ENCODE data around the gene C12orf57. TPM values are rescaled to one million over a fixed set of nuclear protein-coding genes. Genes with fewer than 3 reads are reported as not detected.
A peak's percentile ranks its signal among the peaks of the same experiment; 100 is the strongest.

The C12orf57 gene
- total RNA-seq, 1 experiment from 2014 or later, result 185 TPM

DNA sequence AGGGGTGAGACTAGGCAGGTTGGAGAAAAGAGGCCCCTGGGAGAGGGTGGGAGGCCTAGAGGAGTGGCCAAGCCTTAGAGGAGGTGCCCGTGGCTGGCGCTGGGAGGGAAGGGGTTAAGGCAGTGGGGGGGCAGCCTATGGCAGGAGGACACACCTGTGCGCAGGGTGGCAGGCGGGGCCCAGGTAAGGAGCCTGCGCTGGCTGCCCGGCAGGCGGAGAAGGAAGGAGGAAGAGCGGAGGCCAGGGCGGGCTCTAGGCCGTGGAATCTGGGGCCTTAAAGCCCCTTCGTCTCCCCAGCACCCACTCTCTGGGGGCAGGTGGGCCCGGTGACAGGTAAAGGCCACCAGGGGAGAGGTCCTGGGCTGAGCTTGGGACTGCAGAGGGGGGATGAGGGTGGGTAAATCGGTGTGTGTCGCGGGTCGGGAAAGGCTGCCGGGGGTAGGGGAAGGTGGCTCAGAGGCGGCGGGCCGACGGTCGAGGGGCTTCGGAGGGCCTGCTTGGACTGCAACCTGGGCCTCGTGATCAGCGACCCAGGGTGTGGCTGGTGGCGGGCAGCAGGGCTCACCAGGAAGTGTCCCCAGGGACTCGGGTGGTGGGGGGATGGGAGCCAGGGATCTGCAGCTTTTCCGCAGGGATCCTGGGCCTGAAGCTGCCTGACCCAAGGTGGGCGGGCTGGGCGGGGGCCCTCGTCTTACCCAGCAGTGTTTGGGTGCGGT lies 19.4 kb downstream of the C12orf57 start:
- no peak for DNase-seq (ENCODE audit: low read depth)

GRCh38 chr12:6963791-6964413 lies 20.1 kb downstream of the C12orf57 start:
- no peak for DNase-seq (ENCODE audit: low read depth)

DNA sequence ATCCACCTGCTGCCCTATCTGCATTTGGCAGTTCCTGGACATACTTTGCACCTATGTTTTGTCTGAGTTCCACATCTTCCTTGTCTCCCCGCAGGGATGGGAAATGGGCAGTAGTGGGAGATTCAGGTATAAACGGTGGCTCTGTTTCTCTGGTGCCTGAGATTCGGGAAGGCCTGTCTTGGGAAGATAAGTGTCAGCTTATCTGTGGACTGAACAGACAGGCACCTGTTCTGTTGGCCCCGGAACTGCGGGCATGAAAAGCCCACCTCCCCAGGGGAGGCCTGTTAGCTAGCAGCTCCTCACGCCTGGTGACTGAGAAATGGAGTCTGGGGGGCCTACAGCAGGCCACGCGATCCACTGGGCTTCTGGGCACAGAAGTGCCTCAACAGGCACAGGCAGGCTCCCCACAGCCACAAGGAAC lies 20.8 kb downstream of the C12orf57 start:
- no peak for DNase-seq (ENCODE audit: low read depth)

DNA sequence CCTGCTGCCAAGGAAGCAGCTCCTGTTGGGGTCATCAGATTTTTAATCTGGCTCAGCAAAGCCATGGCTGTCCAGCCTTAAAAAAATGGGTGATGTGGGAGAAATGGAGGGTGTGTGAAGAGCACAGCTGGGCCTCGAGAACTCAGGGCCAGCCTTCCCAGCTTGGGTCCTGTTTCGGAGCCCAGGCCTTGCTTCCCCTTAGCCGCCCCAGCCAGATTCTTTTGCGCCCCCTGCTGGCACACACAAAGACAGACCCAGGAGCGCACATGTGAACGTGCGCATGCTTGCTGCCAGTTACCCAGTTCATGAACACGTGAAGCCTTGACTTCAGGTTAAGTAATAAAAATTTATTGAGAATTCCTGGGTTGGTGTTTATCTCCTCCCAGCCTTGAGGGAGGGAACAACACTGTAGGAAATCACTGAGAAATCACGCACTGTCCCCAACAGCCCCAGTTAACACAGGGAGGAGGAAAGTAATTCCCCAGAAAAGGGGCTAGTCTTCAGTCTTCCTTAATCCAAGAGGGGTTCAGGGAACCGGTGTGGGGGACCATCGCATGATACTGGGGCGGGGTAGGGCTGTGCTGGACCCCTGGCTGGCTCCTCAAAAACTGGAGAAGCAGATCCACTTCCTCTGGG lies 21.3 kb downstream of the C12orf57 start:
- peak; percentile 81 for DNase-seq (ENCODE audit: low read depth)

DNA sequence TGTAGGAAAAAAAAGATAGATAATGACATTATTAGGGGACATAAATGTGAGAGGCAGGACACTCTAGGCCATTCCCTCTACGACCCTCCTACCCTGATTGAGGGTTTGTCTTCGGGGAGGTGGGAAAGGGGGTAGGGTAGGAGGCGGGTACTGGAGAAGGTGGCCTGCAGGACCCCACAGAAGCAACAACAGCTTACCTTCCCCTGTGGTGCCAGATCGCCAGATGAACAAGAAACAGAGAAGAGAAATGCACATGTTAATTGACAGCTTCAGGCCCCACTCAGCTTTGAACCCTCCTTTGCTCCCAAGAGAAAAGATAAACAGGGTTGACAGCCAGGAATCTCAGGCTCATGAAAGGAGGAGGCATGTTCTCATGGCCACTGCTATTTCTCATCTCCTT lies 21.9 kb downstream of the C12orf57 start:
- DNase-seq (ENCODE audit: low read depth), result no peak

- no peak for DNase-seq (ENCODE audit: low read depth)
Measured at GRCh38 chr12:6966351-6966750, 22.5 kb downstream of the C12orf57 start.

DNA sequence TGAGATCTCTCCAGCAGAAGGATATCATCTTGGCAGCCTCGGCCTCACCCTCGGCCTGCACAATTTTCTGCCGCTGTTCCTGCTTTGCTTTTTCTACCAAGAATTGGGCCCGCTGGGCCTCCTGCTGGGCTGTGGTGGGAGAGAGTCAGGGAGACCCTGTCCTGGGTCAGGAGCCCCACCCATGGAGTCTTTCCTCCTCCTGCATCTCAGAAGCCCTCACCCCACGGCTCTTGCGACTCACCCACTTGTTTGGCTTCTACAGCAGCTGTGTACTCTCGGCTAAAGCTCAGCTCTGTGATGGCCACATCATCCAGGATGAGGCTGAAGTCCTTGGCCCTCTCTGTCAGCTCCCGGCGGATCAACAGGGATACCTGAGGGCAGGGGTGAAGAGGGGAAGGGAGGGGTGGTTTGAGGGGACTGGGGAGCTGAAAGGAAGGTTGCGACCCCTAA lies 23.9 kb downstream of the C12orf57 start:
- no peak for DNase-seq (ENCODE audit: low read depth)

DNA sequence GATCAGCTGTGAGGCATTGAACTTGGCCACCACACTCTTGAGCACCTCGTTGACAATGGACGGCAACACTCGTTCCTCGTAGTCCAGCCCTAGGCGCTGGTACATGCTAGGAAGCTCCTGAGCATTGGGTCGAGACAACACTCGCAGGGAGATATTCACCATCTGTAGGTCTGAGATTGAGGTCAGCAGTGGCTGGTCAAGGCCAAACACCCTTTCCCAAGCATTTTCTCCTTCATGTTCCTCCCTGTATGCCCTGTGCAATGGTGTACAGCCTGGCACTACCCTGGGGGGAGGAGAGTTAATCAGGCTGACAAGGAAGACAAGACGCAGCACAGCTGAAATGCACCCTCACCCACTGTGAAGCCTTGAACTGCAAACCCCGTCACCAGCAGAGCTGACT lies 24.6 kb downstream of the C12orf57 start:
- DNase-seq (ENCODE audit: low read depth), result no peak

- no peak for DNase-seq (ENCODE audit: low read depth)
Measured at GRCh38 chr12:6970096-6970527, 26.3 kb downstream of the C12orf57 start.

DNA sequence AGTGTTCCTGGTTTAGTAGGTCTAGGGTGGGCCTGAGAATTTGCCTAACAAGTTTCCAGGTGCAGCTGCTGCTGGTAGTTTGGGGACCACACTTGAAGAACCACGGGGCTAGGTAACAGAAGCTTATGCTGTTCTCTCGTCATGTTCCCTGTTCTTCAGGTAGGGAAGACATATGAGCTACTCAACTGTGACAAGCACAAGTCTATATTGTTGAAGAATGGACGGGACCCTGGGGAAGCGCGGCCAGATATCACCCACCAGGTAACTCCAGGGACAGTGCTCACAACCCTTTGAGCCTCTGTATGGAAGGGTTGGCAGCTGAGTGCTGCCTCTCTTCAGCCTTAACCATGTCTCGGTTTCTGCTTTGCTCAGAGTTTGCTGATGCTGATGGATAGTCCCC lies 30.4 kb downstream of the C12orf57 start:
- no peak for DNase-seq (ENCODE audit: low read depth)

GRCh38 chr12:6975297-6976032 lies 31.6 kb downstream of the C12orf57 start:
- no peak for DNase-seq (ENCODE audit: low read depth)

DNA sequence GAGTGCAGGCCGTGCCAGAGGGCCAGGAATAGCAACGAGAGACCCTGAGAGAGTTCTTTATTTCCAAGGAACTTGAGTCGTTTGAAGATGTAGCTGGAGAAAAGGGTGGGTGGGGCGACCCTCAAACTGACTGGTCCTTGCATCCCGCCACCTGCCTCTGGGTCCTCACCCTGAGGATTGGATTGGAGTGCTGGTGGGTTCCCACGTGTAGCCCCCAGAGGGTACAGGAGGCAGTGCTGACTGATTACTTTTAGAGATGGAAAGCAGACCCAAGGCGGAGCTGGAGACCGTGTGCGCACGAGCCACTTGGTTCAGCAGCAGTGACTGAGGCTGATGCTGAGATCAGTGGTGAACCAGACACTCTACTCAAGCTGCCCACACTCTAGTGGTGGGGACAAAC lies 33.8 kb downstream of the C12orf57 start:
- DNase-seq (ENCODE audit: low read depth), result no peak

GRCh38 chr12:6978188-6978587 lies 34.4 kb downstream of the C12orf57 start:
- no peak for DNase-seq (ENCODE audit: low read depth)

DNA sequence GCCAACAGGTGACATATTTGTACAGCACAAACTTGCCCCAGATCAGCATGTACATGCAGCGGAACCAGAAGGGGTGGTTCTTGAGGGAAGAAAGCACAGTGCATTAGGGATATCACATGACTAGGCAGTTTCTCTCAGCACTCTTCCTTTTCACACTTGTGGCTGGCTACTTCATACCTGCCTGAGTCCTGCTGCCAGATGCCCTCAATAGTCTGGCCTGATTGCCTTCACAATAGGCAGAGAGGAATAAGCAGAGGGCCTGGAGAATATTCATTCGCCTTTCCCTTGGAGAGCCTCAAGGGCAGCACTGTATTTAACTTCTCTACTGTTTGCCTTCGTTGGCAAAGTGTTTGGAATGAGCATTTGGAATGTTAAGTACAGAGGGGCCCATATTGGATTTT lies 34.8 kb downstream of the C12orf57 start:
- no peak for DNase-seq (ENCODE audit: low read depth)

GRCh38 chr12:6979021-6979420 lies 35.2 kb downstream of the C12orf57 start:
- DNase-seq (ENCODE audit: low read depth), result no peak

DNA sequence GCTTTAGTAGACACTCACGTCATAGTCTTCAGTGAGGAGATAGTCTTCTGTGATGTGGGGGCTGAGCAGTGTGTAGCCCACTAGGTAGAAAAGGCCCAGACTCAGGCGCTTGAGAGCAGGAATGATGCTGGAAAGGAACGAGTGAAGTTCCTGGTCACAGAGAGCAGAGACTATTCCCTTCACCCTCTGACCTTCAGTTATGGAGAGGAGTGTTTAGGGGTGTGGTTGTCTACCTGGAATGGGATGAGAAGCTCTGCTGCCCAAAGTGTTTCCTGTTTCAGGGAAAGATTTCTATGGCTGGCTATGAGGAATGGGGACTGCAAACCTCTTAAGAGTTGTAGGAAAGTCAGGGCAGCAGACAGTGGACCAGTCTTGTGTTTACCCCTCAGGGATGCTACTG lies 35.6 kb downstream of the C12orf57 start:
- DNase-seq (ENCODE audit: low read depth), result no peak

DNA sequence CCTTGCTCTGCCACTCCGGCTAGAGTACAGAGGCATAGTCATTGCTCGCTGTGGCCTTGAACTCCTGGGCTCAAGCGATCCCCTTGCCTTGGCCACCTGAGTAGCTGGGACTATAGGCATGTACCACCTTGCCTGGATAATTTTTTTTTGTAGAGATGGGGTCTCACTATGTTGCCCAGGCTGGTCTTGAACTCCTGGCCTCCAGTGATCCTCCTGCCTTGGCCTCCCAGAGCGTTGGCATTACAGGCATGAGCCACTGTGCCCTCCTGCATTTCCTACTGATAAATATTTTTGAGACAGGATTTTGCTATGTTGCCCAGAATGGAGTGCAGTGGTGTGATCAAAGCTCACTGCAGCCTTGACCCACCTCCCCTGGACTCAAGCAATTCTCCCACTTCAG lies 36.3 kb downstream of the C12orf57 start:
- no peak for DNase-seq (ENCODE audit: low read depth)

GRCh38 chr12:6980740-6981139 lies 36.9 kb downstream of the C12orf57 start:
- no peak for DNase-seq (ENCODE audit: low read depth)

GRCh38 chr12:6981152-6982052 lies 37.6 kb downstream of the C12orf57 start:
- no peak for DNase-seq (ENCODE audit: low read depth)

DNA sequence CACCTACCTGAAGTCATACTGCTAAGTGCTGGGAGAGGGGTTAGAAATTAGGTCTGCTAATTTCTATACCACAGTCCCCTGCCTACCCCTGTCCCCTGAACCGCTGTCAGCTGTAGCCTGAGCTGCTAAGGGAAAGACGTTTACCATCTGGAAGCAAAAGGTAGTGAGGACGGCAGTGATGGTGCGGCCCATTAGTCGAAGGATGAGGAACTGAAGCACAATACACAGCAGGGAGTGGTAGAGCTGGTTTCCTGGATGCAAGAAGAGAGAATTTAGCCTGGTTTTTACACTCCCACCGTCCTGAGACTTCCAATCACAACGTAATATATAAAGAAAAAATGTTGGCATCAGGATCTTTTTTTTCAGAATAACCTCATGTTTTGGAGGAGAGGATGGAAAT lies 38.7 kb downstream of the C12orf57 start:
- DNase-seq (ENCODE audit: low read depth), result no peak

GRCh38 chr12:6987956-6988553 lies 44.2 kb downstream of the C12orf57 start:
- DNase-seq (ENCODE audit: low read depth), result no peak
